C1 segment of cervical spinal cord (tissue), 14 donors: ENCODE data around the gene TRIM4.
"Not testable (repeated sequence)": the region's sequence is repeated elsewhere in the genome, so short reads cannot be mapped to it uniquely, and the experiment has no call there.

Experiments
- DNase-seq, 14 donors: peaks; one replicate each; lab custom pipeline; 2025; lab: John Stamatoyannopoulos, UW

The TRIM4 gene

GRCh38 chr7:99918959-99919813, at the start of gene TRIM4:
TSS of gene TRIM4 (minus strand) at chr7:99919530. CDS start at chr7:99919401, 129 bp downstream.
- peak; percentile 78 to 95 (median 87) for DNase-seq

- no peak for DNase-seq
Measured at GRCh38 chr7:99958564-99959227, 39.4 kb upstream of the TRIM4 start.

GRCh38 chr7:99955247-99955646, 35.9 kb upstream of the TRIM4 start:
- no peak for DNase-seq

GRCh38 chr7:99954643-99955042, 35.3 kb upstream of the TRIM4 start:
- DNase-seq = not testable (repeated sequence)

- DNase-seq = no peak
Measured at GRCh38 chr7:99953649-99954048, 34.3 kb upstream of the TRIM4 start.

- not testable (repeated sequence) for DNase-seq
Measured at GRCh38 chr7:99952649-99953048, 33.3 kb upstream of the TRIM4 start.

GRCh38 chr7:99950819-99951218, 31.5 kb upstream of the TRIM4 start:
- not testable (repeated sequence) for DNase-seq

- no peak for DNase-seq
Measured at GRCh38 chr7:99949645-99950228, 30.4 kb upstream of the TRIM4 start.

GRCh38 chr7:99947608-99948007, 28.3 kb upstream of the TRIM4 start:
- no peak for DNase-seq

- no peak for DNase-seq
Measured at GRCh38 chr7:99944497-99945070, 25.3 kb upstream of the TRIM4 start.

GRCh38 chr7:99943641-99944496, 24.5 kb upstream of the TRIM4 start:
- DNase-seq = no peak

- DNase-seq = no peak
Measured at GRCh38 chr7:99938296-99938695, 19.0 kb upstream of the TRIM4 start.

- not testable (repeated sequence) for DNase-seq
Measured at GRCh38 chr7:99935009-99935408, 15.7 kb upstream of the TRIM4 start.

GRCh38 chr7:99930376-99930775, 11.0 kb upstream of the TRIM4 start:
- no peak for DNase-seq

- no peak for DNase-seq
Measured at GRCh38 chr7:99929730-99930053, 10.4 kb upstream of the TRIM4 start.

GRCh38 chr7:99928994-99929729, 9.8 kb upstream of the TRIM4 start, which contains the start of gene GJC3:
TSS of gene GJC3 (minus strand) at chr7:99929620. CDS start at chr7:99929620, 0 bp downstream.
- peak in 5 of 14 donors; percentile 1 to 38 (median 6) for DNase-seq

GRCh38 chr7:99928188-99928587, 8.9 kb upstream of the TRIM4 start:
- no peak for DNase-seq

GRCh38 chr7:99927536-99927935, 8.2 kb upstream of the TRIM4 start:
- no peak for DNase-seq

- DNase-seq = no peak
Measured at GRCh38 chr7:99926321-99926720, 7.0 kb upstream of the TRIM4 start.

- no peak for DNase-seq
Measured at GRCh38 chr7:99923200-99923599, 3.9 kb upstream of the TRIM4 start.

- no peak for DNase-seq
Measured at GRCh38 chr7:99920149-99920548, 819 bp upstream of the TRIM4 start.
